IPS-11a (cell line): ENCODE data around the gene FKRP.

ENCODE experiments used
- H3K4me3 ChIP-seq: one replicate; pipeline ENCODE4 v1.5.1; 2013; ENCODE audit warnings: low read depth, low read length, control low read depth

The FKRP gene

DNA sequence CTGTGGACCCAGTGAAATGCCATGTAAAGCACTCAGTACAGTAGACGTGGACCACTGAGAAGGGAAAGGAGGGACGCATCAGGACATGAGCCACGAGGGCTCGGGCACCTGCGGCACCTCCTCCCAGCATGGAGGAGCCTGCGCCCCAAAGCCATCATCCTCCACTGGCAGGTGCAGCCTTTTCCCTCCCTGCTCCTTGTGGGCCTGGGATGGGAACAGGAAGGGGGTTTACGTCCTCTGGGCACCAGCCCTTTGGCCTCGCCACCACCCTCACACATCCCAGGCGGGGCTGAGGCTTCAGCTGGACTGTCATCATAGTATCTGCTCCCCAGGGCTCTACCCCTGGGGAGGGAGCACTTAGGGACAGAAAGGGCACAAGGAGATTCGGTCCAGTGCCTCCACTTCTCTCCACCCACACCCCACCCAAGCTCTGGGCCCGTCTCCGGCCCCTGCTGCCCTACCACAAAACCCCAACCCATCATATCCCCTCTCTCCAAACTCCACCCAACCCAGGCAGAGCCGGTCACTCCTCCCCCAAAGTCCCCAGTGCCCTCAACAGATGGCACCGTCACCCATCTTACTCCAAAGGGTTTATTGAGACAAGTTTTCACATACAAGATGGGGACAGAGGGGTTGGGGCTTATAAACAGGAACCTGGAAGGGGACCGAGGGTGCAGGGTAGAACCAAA is 26.8 kb upstream of the FKRP start:
- no peak overlapping the region for H3K4me3 ChIP-seq

DNA sequence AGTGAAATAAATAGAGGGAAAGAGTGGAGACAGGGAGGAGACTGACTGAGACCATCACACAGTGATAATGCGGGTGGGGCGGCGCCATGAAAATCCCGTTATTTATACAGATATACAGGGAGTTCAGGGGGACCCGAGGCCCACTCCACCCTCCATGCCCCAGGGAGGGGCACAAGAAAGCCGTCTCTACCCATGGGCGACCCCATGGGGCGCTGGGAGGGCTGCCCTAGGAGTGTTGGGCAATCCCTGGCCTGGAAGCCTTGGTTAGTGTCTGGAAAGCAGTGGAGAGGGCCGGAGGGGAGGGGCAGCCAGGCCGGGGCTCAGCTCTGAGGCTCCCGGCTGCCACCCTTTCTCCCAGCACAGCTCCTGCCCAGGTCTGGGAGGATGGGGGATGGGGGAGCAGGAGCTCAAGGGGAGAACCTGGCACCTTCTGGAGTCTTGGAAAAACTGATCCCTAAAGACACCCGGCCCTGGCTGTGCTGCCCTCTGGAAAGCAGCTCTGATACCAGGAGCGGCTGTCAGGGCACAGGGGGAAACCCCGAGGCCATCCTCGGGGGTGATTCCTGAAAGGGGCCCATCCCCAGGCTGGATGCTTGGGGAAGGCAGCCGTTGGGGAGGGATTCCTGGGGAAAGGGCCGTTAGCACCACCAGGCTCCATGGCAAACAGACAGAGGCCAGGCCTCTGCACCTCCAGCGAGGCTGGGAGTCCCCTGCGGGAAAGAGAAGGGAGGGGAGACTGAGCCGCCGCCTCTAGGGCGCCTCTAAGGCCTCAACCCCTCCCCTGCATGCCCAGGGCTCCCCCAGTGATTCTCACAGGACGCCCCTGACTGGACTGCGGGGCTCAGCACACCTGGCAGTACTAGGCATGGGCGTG is 26.0 kb upstream of the FKRP start:
- no peak overlapping the region for H3K4me3 ChIP-seq

DNA sequence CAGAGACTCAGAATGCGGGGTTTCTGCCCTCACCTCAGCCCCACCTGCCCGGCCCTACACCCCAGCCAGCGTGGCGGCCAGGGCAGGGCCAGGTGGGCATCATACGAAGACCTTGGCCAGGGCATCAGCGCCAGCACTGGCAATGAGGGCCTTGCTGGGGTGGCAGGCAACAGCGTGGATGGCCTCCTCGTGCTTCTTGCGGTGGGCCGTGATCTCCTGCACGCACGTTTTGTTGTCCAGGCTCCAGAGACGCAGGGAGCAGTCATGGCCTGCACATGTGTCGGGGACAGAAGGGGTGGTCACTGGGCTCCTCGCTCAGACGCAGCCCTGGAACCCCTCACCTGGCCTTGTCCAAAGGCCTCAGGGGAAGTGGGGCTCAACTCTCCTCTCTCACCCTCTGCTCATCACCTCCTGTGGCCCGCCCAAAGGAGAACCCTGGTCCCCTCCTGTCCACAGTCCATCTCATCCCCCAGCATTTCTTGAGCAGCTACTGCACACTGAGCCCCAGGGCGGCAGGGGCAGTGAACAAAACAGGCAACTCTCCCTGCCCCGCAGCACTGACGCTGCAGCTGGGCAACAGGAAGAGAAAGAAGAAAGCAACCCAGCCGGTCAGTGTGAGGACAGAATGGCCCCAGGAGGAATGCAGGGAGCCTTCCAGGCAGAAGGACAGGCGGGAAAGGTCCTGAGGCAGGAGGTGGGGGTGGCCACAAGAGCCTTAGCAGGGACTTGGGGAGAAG is 25.2 kb upstream of the FKRP start:
- H3K4me3 ChIP-seq, result no peak overlapping the region

DNA sequence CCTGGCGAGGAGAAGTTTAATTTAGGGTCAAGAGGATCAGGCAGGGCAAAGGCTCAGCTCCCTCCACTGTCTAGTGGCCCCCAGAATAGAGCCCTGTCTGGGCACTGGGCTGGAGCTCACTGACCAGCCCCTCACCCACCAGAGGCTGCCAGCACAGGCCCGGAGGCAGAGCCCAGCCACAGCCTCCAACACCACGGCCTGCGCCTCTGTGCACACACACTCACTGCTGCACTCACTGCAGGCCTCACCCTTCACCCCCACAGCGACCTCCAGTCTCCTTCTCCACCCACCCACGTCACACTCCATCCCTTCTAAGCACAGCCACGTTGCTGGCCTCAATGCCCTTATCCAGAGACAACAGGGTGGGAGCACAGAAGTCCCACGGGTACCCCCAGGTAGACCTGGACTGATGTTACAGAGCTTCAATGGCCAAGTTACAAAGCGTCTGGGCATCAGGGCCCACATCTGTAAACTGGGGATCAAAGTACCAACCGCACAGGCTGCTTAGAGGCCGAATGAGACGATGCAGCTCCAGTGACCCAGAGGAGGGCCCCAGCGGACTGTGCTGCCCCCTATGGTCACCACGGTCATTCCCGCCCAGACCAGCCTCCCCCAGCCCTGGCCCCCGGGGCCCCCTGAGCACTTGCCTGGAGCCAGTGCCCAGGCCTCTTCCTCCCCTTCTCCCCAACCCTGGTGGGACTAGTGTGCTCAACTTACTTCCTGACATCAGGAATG is 24.4 kb upstream of the FKRP start:
- no peak overlapping the region for H3K4me3 ChIP-seq

DNA sequence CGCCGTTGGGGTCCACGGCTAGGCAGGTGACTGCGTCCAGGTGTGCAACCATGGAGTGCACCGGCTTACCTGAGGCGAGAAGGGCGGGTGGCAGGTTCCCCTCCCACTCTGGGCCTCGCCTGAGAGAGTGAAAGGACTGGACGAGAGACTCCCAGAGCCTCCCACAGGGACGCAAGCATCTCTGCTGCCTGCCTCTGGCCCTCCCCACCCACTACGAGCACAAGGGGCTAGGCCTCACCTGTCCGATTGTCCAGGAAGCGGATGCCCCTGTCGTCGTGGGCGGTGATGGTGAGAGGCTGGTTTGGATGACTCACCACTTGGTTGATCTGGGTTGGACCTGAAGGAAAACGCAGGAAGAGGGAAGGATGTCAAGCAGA is 23.9 kb upstream of the FKRP start:
- no peak overlapping the region for H3K4me3 ChIP-seq

DNA sequence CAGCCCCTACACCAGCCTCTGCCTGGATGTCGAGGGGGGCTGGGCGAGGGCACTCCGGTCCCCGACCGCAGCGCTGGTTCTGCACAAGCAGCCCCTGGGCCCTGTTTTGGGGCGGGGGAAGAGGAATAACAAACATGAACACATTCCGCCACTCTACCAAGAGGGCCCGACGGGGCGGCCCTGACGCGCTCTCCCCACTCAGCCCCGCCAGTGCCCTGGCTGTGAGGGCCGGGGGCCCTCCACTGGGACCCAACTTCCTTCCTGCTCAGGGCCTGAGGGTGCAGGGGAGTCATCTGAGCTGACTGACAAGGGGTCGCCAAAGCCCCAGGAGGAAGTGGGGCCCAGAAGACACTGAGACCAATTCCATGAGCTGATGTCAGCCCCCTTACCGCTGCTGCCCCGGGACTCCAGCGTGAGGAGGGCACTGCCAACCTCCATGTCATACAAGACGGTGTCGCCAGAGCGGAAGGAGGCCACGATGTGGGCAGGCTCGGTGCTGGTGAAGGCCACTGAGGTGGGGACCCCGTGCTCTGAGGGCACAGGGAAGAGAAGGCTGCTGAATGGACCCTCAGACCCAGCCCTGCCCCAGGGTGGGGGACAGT is 23.3 kb upstream of the FKRP start:
- H3K4me3 ChIP-seq, result no peak overlapping the region

DNA sequence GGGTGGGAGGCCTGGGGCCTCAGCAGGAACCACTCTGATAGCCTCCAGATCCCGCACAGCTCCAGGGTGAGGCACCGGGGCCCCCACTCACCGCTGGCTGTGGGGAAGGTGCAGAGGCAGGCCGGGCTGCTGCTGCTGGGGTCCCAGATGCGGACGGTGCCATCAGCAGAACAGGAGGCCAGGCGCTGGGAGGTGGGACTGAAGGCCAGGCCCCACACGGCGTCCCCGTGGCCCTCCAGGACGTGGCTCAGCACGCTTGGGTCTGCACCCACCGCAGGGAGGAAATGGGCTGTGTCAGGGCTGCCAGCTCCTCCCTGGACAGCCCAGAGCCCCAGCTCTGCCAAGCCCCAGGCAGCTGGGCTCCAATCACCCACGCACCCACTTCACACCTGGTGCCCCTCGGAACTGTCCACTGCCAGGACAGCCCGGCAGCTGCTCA is 22.8 kb upstream of the FKRP start:
- H3K4me3 ChIP-seq, result no peak overlapping the region

DNA sequence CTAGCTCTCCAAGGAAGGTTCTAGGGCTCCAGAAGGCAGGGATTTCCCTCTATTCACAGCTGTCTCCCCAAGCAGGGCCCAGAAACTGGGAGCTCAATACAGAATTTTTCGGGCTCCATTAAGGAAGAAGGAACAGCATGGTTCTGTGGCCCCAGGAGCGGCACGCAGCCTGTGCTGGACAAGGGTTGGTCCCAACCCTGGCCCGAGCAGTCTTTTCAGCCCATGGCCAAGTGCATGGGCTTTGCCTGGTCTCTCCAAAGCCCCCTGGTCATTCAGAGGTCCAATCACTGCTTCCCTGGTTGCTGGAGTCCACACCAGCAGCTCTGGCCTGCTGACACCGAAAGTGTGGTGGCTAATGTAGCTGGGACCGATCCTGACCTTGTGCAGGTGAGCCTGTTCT is 22.4 kb upstream of the FKRP start:
- H3K4me3 ChIP-seq, result no peak overlapping the region

DNA sequence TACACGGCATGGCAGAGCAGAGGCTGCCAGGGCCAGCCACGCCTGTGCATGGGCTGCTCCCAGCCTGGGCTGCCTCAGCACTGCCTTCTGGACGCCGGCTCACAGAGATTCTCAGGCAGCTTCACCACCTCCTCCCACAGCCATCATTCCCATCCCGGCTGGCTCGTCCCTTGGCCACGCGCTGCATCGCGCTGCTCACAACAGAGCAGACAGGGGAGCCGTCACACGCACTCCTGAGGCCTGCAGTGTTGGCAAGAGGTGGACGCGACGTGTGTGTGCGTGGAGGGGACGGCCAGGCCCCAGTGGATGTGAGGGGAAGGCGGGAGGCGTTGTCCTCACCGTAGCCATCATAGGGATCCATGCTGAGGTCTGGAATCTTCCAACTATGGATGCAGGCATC is 21.4 kb upstream of the FKRP start:
- H3K4me3 ChIP-seq, result no peak overlapping the region

DNA sequence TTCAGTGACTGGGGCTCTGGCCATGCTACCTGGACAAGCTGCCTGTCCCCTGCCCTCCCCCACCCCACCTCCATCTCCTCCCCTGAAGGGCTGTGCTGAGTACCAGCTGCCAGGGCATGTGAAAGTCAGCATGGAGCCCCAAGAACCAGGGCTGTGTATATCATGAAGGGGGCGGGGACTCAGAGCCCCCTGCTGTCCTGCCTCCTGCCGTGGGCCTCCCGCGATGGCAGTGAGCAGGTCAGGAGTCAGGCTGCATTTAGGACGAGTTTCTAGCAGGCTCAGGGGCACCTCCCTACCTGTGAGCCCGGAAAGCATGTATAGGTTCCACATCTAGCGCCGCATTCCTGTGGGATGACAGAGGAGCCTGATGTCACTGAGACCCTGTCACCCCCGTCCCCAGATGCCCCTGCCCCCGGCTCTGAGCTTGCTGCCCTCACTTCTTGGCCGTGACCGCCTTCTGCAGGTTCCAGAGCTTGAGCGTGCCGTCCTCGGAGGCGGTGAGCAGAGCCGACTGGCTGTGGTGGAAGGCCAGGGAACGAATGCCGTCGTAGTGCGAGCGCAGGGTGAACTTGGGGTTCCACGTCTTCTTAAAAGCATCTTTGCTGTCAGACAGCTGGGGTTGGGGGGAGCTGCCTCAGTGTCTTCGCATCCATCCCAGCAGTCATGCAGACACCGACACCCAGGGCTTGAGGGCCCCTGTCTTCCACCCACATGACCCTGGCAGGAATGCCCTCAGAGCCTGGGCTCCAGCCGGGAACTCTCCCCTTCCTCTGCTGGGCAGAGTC is 20.6 kb upstream of the FKRP start:
- no peak overlapping the region for H3K4me3 ChIP-seq

DNA sequence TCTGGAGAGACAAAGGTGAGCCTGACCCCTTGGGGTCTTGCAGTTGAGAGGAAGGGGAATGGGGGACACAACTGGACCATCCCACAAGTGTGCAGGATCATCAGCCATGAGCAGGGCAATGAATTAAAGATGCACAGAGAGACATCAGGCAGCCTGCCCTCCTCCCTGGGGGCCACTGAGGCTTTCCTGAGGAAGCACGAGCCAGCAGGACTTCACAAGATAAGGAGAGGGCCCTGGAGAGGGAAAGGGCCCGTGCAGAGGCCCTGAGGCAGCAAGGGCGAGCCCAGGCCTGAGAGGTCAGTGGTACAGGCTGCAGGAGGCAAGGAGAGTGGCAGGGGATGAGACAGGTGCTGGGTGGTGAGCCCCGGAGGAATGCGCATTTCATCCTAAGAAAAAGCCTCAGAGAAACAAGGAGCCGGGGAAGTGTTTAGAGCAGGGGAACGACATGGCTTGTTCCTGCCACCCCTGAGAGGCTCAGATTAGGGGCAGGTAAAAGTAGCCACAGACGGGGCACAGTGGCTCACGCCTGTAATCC is 19.9 kb upstream of the FKRP start:
- H3K4me3 ChIP-seq, result no peak overlapping the region

DNA sequence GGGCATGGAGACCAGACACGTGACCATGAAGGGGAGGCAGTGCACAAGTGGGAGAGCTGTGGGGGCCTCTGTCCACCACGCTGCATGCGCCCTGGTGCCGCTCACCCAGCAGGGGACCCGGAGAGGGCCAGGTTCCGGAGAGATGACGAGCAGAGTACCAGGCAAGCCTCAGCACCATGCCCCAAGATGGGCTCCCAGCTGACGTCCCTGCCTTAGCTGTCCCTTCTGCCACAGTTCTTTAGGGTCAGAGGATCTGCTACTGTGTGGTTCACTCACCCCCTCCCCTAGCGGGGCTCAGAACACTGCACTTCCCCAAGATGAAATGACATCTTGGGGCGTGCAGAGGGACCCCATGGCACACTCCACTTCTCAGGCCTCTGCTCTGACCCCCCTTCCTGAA is 19.3 kb upstream of the FKRP start:
- H3K4me3 ChIP-seq, result no peak overlapping the region

DNA sequence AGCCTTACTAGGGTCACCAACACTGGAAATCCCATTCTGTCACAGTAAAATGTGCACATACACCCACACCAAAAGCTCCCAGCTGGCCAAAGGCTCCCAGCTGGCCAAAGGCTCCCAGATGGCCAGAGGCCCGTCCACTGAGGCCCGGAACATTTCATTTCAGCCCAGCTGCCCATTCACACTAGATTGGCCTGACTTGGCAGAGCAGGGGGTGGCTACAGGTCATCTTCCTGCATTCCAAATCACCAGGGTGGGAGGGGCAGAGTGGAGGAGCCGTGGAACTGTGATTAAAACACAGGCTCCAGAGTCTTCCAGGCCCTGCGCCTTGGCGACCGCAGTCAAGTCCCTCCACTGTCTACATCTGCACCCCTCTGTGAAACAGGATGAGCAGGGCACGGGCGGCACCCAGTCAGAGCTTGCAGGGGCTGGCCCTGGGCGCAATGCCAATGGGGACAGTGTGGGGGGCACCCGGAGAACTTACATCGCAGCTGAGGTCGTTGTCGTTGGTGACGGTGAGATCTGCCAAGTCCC is 18.8 kb upstream of the FKRP start:
- H3K4me3 ChIP-seq, result no peak overlapping the region

DNA sequence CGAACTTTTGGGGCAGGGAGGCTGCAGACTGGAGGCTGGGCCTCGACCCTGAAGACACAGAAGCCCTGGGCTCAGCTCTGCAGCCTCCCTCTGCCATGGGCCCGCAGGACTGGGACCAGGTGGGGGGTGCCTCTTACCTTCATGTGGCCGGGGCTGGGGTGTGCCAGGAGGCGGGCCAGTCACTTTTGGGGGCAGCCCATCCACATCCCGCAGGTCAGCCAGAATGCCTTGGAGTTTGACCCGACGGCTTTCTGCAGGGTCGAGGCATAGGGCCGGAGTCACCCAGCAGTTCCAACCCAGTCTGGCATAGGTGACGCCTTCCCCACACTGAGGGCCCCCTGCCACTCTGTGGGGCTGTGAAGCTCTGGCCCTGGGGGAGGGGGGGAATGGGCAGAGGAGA is 18.1 kb upstream of the FKRP start:
- H3K4me3 ChIP-seq, result no peak overlapping the region

DNA sequence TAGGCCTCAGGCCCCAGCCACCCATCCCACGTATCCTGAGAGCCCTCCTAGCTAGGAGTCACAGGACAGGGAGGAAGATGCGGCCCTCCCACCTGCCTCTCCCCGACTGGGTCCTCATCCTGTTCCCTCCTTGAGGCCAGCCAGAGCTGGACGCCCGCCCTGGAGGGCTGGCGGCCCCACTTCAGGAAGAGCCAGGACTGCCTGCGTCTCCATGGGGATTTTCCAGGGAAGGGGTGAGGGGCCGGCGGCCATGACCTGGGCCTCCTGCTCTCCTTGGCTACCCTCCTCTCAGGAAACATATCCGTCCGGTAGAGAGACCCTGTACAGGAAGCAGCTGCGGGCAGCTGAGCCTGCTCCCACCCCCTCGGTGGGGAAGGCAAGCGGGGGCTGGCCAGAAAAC is 17.6 kb upstream of the FKRP start:
- H3K4me3 ChIP-seq, result no peak overlapping the region

DNA sequence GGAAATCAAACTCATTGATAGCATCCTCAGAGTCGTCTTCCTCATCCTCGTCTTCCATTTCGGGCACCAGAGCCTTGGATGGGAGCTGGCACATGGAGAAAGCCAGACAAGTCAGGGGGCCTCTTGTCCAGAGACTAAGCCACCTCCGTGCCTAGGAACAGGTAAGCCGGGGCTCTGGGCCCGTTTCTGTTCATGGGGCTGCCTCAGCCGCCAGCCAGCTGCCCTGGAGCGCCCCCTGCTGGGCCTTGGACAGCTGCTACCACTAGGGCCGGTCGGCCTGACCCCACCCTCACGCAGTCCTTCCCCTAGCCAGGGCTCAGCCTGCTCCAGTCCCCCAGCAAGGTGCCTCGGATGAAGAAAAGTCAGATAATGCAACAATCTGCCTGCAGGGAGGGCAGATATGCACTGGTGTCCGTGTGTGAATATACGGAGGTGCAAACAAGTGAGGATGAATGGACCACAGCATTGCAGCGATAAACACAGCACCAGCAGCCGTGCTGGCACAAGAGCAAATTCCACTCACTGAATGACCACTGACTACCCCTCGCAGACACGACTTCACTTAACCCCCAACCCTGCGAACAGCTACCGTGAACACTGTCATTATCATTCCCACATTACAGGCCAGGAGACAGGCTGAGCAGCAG is 17.0 kb upstream of the FKRP start:
- H3K4me3 ChIP-seq, result no peak overlapping the region

DNA sequence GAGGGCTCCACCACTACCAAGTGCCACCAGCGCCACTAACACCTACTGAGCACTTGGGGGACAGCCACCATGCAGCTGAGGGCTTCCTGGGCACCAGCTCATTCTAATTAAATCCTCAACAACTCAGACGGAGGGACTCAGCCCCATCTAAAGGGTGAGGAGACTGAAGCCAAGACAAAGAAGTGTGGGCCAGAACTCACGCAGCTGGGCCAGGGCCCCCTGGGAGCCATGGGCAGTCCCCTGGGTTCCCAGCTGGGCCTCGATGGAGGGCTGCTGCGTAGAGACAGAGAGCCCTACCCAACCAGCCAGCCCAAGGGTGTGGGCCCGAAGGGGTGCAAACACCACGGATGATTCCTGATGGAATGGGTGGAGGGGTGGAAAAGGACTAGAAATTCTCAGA is 16.2 kb upstream of the FKRP start:
- no peak overlapping the region for H3K4me3 ChIP-seq

DNA sequence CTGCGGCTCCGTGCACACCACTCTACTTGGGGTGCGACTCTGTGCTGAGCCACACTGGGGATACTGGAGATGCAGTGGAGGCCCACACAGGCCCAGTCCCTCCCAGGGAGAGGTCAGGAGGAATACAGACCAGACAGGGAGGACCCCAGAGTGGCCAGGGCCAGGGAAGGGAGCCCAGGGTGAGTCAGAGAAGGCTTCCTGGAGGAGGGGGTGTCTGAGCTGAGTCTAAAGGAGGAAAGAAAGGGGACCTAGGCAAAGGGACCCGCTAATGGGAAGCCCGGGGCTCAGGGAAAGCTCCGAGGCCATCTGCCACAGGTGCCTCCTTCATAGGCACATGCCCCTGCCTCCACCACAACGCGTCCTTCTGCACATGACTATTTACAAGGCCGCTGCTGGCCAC is 15.7 kb upstream of the FKRP start:
- no peak overlapping the region for H3K4me3 ChIP-seq

DNA sequence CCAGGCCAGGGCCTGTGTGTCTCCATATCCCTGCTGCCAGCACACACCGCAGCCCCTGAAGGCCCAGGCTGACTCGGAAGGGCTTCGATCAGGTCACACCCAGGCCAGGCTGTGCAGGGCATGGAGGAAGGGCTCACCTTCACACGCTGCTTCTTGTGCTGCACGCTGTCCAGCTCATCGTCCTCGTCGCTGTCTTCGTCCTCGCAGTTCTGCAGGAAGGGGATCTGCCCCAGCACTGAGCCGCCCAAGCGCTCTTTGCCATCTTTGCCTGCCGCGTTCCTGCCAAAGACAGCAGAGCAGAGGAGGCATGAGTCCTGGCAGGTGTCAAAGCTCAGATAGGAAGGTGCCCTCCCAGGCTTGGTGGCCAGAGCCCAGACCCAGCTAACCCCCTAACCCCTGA is 15.3 kb upstream of the FKRP start:
- no peak overlapping the region for H3K4me3 ChIP-seq
